HG03442 (cell line): ENCODE data around the gene C22orf31.

Source experiments
- ATAC-seq: cut with Tn5 transposase; IDR thresholded peaks from one replicate; pipeline ENCODE4 v1.9.1; 2021; ENCODE audit warnings: mild to moderate bottlenecking, moderate library complexity; ENCODE audit not compliant: unreplicated experiment

The C22orf31 gene

DNA sequence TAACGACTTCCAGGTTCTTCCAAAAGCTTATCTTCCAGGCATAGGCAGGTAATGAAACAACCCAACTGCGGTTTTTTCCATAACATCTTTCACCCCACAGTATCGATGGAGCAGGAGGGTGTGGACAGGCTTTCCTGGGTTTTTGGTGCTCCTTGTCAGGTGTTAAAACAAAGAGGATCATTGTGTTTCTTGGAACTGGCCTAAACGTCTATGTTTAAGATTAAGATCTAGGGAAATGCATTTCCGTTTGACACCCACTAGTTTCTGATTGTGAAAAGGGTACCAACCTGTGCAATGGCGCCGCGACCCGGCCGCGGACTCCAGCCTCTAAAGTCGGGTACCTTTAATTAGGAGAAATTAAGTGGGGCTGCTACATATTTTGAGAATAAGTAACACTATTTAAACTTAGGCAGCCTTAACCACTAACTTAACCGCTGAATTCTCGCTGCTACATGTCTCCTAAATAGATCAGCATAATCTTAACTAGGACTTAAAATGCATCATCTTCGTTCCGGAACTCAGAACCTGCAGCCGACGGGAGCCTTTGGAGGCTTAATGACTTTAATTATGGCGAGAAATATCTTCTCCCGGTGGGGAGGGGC lies 31.5 kb downstream of the C22orf31 start:
- no peak for ATAC-seq

DNA sequence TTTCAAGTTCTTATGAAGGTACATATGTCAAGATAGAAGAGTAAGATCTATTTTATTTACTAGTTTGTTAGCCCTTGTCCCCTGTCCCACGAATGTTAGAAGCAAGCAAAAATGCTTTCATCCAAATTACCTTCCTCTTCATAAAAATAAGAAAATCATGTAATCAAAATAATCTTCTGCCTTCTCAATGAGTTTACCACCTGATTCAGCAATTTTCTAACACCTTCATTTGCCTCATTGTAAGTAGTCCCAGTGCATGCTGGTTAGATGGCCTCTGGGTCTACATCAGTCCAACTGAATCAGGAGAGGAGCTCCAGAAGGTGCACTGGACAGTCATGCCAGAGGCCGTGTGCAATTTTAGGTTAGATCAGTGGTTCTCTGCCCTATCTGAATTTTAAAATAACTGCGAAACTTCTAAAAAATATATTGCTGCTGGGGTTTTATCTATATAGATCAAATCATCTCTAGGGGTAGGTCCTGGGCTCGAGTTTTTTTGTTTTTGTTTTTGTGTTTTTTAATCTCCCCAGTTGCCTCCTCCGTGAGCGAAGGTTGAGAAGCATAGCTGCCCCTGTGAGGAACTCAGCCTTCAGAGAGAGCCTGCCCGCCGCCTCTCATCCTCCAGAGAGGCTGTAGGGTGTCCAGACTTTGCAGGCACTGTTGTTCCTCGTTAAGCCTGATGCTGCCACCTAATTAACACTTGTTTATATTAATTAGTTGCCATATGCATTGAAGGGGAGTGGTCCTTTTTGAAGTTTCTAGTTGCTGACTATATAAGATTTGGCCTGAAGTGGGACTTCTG lies 32.2 kb downstream of the C22orf31 start:
- no peak for ATAC-seq

DNA sequence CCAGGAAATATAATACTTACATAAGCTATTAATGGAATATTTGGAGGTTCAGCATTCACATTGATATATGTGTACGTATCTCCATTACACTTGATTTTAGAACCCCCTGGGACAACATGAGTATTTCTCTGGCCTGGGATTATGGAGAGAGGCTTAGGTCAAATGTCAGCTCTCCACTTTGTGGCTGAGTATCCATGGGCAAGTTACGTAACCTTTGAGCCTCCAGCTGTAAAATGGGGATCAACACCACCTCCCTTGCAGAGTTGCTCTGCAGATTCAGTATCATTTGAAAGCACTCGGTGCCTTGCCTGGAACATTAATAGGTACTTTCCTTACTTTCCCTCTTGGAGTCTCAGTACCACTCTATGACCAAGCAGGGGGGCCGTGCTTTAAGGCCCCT lies 33.2 kb downstream of the C22orf31 start:
- no peak for ATAC-seq

- no peak for ATAC-seq
Measured at GRCh38 chr22:29026579-29026978, 35.1 kb downstream of the C22orf31 start.

GRCh38 chr22:29023172-29023796 lies 38.3 kb downstream of the C22orf31 start:
- ATAC-seq = no peak

DNA sequence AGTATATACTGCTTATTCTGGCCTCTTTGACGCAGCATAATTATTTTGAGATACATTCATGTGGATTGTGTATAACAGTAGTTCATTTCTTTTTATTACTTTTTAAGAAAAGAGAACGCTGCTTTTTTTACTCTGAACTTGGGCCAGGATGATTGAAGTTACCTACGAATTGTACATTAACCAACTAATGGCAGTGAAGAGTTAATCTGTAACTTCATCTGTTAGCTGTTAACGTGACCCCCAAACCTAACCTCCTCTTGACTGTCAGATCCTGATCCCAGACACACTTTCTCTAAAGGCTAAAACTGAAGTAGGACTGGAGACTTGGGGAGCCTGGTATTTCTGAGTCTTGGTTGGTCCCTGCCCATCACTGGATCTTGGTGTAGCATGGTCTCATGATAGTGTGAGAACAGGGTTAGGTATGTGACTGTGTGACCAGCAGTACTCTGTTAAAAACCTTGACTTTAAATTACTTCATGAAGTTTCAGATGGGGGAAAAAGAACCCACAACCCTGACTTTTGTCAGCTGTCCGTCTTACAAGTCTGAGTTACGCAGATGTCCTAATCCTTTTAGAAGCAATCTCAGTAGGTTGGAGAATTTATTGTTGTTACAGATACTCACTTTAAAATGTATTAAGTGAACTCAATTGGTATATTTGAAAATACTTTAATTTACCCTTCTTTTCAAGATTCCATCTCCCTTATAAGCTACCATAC lies 39.4 kb downstream of the C22orf31 start:
- ATAC-seq = no peak

DNA sequence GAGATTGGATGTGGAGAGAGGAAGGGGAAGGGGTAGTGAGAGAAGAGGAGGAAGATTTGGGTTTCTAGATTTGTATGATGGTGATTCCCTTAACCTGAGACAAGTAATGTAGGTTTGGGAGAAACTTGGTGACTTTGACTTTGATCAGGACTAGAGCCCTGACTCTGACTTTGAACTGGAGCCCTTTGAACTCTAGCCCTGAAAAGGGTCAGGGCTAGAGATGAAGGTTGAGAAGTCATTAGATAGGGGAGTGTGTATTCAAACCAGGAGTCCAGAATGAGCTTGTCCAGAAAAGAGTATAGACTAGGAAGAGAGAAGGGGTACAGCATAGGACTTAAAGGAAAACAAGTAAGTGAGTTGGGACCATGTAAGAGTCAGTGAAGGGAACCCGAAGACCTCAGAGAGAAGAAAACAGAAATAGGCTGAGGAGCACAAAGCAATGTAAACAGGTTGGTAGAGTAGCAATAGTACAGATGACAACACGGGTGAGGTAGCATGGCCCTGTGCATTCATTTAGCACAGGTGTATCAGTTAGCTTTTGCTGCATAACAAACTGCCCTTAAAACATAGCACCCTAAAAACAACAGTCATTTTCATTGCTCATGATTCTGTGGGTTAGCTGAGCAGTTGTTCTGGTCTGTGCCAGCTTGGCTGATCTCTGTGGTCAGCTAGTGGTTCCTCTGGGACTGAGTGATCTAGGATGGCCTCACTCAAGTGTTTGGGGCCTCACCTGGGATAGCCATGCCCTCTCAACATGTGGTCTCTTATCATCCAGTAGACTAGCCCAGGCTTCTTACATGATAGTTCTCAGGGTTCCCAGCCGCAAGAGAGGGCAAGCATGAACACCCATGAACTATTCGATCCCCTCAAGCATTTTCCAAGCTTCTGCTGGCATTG lies 43.1 kb downstream of the C22orf31 start:
- no peak for ATAC-seq

DNA sequence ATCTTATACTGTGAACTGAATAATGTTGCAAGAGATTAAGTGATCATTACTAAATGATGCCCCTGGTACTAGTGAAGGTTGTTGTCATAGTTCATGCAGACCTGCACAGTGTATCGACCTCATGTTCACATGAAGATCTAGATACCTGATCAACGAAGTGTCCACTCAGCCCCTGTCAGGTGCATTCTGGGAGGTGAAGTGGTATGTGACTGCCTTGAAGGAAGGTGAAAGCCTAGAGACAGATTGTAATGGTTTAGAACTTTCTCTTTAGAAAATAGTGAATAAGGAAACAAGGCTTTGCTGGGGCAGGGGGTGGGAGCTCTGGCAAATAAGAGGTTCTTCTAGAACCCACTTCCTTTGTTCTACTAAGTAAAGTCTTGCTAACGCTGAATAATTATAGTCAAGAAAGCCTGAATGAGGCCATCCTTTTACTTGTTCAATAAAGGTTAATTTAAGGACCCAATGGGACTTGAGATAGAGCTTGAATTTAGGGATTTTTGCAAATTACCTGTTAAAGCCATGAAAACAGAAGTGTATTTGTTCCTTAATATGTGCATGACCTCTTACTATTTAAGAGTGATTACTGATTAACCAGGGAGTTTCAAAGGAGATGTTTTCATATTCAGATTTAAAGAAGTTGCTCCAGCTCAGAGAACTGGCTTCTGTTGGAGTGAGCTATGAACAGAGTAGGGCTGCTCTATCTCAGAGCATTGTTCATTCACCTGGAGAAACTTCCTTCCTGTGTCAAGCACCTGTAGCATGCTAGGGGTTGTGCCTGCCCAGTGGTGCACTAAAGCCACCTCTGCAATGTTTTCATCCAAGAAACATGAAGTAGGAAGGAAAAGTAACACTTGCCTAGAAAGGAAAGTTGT lies 45.3 kb downstream of the C22orf31 start:
- no peak for ATAC-seq

DNA sequence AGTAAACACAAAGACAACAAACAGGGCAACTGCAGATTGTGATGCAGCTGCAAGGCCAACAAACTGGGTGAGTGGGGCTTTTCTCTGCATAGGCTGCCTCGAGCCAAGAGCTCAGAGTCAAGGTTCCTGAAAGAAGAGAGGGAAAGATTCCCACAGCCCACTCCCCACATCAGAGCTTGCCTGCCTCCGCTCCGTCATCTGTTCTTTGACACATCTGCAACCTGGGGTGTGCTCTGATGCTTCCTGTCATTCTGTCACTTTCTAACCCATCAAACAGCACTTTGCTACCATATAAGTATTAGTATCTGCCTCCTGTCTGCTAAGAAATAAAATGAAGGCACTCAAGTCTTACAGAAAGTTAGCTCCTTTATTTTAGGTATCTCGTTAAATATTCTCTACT lies 46.9 kb downstream of the C22orf31 start:
- no peak for ATAC-seq

DNA sequence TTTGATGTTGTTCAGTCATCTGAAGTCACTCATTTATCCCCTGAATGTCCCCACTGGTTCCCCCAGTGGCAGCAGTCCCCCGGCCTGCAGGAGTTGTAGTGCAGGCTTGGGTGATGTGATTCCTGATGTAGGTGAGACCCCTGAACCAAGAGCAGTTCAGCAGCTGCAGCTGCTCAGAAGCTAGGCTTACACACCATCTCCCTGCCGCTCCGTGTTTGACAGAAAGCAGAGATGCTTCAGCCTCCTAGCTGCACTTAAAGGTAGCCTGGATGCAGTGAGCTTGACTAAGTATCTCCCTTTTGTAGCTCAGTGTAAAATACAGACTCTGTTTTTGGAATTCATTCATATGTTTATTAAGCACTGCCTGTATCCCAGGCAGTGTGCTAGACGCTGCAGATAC lies 47.3 kb downstream of the C22orf31 start:
- no peak for ATAC-seq

- ATAC-seq = no peak
Measured at GRCh38 chr22:29012952-29013351, 48.7 kb downstream of the C22orf31 start.

DNA sequence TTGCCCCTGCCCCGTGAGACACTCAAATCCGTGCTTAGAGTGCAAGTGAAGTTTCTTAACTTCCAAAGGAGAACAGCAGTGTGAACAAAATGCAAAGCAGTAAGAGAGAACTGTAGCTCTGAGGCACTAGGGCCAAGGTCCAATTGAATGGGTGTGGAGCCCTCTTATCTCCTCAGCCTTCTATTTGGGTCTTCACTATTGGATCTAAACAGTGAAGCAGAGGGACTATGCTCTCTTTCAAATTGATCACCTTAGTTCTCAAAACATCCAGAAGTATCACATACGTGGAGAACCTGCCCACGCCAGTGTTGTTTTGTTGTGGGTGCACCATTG lies 49.6 kb downstream of the C22orf31 start:
- no peak for ATAC-seq

DNA sequence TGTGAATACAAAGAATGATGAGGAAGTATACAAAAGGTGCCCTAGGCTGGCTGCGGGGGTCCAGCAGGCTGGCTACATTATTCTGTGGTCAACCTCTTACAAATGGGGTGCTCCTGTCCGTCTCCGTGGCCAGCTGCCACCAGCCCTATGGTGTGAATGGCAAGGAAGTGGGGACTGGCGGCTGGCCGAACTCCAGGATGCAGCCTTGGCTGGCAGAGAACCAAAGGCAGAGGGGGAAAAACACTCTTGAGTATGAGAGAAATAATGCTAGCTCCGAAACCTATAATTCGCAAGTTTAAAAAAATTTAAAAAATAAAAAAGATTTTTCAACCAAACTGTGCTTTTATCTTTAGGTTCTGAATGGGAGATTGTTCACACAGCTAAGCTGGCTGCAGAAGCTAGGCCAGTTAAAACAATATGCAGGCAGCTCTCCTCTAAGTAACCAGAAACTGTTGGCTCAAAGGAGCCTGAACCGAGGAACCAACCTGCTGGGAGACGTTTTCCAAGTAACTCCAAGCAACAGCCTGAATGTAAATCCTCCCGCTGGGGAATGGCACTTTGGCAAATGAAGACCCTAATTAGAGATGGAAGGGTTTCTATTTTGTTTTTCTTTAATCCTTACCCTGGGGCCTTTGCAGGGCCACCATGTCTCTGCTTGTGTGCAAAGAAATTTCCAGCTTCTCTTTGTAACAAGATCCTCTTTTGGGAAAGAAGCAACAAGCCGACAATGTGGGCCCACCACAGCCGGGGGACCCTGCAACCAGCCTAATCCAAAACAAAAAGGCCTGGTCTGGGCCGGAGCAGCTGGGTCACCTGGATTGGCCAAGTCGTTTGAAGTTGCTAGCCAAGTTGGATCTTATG lies 50.2 kb downstream of the C22orf31 start:
- no peak for ATAC-seq

- no peak for ATAC-seq
Measured at GRCh38 chr22:29009148-29009547, 52.5 kb downstream of the C22orf31 start.
